ENCODE data around the gene SFXN1. TPM values are rescaled to one million over a fixed set of nuclear protein-coding genes. Genes with fewer than 3 reads are reported as not detected.
A peak's percentile ranks its signal among the peaks of the same experiment; 100 is the strongest.

SFXN1 gene
- total and polyA plus RNA-seq, 9 of the 15 experiments (the other 6 are each of a cell fraction or from before 2014, with no cell fraction given), result 31.8 to 261 (median 113) TPM

DNA sequence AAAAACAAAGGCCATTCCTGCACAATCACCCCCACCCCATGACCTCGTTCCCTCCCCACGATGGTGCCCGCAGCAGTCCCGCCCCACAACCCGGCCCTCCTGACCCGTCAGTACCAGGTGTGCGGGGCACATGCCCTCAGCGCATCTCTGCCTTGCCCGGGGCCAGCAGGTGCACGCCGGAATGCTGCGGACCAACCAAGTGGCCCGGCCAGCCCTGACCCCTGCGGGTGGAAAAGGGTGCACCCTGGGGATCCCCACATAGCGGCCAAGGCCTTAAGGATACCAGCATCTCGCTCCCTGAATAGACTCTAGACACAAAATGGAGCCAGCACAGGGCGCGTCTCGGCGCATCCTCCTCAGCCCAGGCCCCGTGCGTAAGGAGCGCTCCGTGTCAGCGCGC, 6.0 kb downstream of the SFXN1 start:
- no peak overlapping the region for H3K9ac ChIP-seq (ENCODE audit: insufficient read depth in 1 of 2, low read depth in 2 of 2, low read length in 2 of 2)
- in situ Hi-C loops (cut with MboI), result no loop called here
- H3K4me1 ChIP-seq (replicated peaks in 1 of 2; ENCODE audit: control insufficient read depth in 2 of 2, insufficient read depth in 2 of 2, low read length in 2 of 2), result peaks cover 9 to 13% of the 10 kb centered on the region in 2 experiments
- peaks cover 85% of the 10 kb centered on the region for H3K36me3 ChIP-seq (ENCODE audit: control insufficient read depth, insufficient read depth, low read length)
- H3K27me3 ChIP-seq (ENCODE audit: control insufficient read depth in 2 of 2, insufficient read depth in 2 of 2, low read length in 2 of 2), result no peaks in the 10 kb centered on the region
- DNase-seq (ENCODE audit: extremely low read depth in 1 of 4, low spot score in 3 of 4) (no peak), FAIRE-seq (no peak), ATAC-seq (no peak)
- TF ChIP-seq RBM22 (IDR thresholded peaks at IDR 0.05; ENCODE audit: low read depth, low read length, poor library complexity, severe bottlenecking) (peak; percentile 74), ATF1 (CRISPR knock-in tag; IDR thresholded peaks at IDR 0.05) (no peak), ATF1 (tag; IDR thresholded peaks at IDR 0.05) (no peak), KDM5B (IDR thresholded peaks at IDR 0.05; ENCODE audit: insufficient replicate concordance, low read depth, low read length) (no peak), NCOA2 (IDR thresholded peaks at IDR 0.05; ENCODE audit: partially characterized antibody in 2 of 2) (no peak), RBFOX2 (IDR thresholded peaks at IDR 0.05; ENCODE audit: low read depth, low read length) (peak; percentile 62; the same call in 1 of the 2 replicates), NELFE (IDR thresholded peaks at IDR 0.05; ENCODE audit: insufficient read depth, insufficient read length) (no peak), DIDO1 (tag; IDR thresholded peaks at IDR 0.05; ENCODE audit: low read depth) (no peak), CHD1 (IDR thresholded peaks at IDR 0.05; ENCODE audit: low read length) (no peak), POLR2G (IDR thresholded peaks at IDR 0.05; ENCODE audit: low read depth, low read length) (peak; percentile 63)
- TF ChIP-seq, protein P1, sequence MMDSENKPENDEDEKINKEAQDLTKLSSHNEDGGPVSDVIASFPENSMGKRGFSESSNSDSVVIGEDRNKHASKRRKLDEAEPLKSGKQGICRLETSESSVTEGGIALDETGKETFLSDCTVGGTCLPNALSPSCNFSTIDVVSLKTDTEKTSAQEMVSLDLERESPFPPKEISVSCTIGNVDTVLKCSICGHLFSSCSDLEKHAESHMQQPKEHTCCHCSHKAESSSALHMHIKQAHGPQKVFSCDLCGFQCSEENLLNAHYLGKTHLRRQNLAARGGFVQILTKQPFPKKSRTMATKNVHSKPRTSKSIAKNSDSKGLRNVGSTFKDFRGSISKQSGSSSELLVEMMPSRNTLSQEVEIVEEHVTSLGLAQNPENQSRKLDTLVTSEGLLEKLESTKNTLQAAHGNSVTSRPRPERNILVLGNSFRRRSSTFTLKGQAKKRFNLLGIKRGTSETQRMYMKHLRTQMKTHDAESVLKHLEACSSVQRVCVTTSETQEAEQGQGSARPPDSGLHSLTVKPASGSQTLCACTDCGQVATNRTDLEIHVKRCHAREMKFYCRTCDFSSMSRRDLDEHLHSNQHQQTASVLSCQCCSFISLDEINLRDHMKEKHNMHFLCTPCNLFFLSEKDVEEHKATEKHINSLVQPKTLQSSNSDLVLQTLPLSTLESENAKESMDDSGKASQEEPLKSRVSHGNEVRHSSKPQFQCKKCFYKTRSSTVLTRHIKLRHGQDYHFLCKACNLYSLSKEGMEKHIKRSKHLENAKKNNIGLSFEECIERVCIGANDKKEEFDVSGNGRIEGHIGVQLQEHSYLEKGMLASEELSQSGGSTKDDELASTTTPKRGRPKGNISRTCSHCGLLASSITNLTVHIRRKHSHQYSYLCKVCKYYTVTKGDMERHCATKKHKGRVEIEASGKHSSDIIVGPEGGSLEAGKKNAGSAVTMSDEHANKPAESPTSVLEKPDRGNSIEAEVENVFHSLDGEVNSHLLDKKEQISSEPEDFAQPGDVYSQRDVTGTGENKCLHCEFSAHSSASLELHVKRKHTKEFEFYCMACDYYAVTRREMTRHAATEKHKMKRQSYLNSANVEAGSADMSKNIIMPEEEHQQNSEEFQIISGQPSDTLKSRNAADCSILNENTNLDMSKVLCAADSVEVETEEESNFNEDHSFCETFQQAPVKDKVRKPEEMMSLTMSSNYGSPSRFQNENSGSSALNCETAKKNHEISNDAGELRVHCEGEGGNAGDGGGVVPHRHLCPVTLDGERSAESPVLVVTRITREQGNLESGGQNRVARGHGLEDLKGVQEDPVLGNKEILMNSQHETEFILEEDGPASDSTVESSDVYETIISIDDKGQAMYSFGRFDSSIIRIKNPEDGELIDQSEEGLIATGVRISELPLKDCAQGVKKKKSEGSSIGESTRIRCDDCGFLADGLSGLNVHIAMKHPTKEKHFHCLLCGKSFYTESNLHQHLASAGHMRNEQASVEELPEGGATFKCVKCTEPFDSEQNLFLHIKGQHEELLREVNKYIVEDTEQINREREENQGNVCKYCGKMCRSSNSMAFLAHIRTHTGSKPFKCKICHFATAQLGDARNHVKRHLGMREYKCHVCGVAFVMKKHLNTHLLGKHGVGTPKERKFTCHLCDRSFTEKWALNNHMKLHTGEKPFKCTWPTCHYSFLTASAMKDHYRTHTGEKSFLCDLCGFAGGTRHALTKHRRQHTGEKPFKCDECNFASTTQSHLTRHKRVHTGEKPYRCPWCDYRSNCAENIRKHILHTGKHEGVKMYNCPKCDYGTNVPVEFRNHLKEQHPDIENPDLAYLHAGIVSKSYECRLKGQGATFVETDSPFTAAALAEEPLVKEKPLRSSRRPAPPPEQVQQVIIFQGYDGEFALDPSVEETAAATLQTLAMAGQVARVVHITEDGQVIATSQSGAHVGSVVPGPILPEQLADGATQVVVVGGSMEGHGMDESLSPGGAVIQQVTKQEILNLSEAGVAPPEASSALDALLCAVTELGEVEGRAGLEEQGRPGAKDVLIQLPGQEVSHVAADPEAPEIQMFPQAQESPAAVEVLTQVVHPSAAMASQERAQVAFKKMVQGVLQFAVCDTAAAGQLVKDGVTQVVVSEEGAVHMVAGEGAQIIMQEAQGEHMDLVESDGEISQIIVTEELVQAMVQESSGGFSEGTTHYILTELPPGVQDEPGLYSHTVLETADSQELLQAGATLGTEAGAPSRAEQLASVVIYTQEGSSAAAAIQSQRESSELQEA (IDR thresholded peaks at IDR 0.05; ENCODE audit: low read depth), result no peak
- TF ChIP-seq, protein P2, sequence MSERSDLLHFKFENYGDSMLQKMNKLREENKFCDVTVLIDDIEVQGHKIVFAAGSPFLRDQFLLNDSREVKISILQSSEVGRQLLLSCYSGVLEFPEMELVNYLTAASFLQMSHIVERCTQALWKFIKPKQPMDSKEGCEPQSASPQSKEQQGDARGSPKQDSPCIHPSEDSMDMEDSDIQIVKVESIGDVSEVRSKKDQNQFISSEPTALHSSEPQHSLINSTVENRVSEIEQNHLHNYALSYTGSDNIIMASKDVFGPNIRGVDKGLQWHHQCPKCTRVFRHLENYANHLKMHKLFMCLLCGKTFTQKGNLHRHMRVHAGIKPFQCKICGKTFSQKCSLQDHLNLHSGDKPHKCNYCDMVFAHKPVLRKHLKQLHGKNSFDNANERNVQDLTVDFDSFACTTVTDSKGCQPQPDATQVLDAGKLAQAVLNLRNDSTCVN (CRISPR knock-in tag; IDR thresholded peaks at IDR 0.05), result no peak
- ChIA-PET POLR2A (no interaction called here), CTCF (ENCODE audit: low intra/inter-chr PET ratio) (no interaction called here)
- H3K4me3 ChIP-seq, result no peak overlapping the region
- H3K79me2 ChIP-seq (ENCODE audit: control insufficient read depth, insufficient read depth, low read length), result peaks cover 99% of the 10 kb centered on the region
- no peaks in the 10 kb centered on the region for H3K9me1 ChIP-seq (ENCODE audit: control insufficient read depth, insufficient read depth, low read length)
- H4K20me1 ChIP-seq (replicated peaks; ENCODE audit: control insufficient read depth, insufficient read depth, low read length), result peaks cover 54% of the 10 kb centered on the region
- no TSS peak for BruUV-seq (replicated peaks)
- H3K27ac ChIP-seq (ENCODE audit: extremely low read depth, low read depth, low read length), result no peak overlapping the region
- no peak overlapping the region for H2AFZ ChIP-seq (ENCODE audit: low read depth, low read length)
- H3K9me3 ChIP-seq (replicated peaks; ENCODE audit: control insufficient read depth, insufficient read depth, low read depth, low read length), result no peaks in the 10 kb centered on the region
- 96% methylated on average over 18 of the region's 26 CpGs for WGBS (ENCODE audit: insufficient coverage, low coverage, missing lambda C conversion rate)
- H3K4me2 ChIP-seq (ENCODE audit: insufficient read depth, low read length), result no peak overlapping the region
- intact Hi-C loops (cut with micrococcal nuclease), result no loop called here

Measured in K562 (cell line).